Measurements from ENCODE around the gene FCHO1. TPM values are rescaled to one million over a fixed set of nuclear protein-coding genes. Genes with fewer than 3 reads are reported as not detected.
A peak's percentile ranks its signal among the peaks of the same experiment; 100 is the strongest.
"Not testable (repeated sequence)": the region's sequence is repeated elsewhere in the genome, so short reads cannot be mapped to it uniquely, and the experiment has no call there.

Gene FCHO1
- total and polyA plus RNA-seq, 9 donors, result 0.38 to 1.3 (median 0.75) TPM

- Histone ChIP-seq H3K36me3 (ENCODE audit: control insufficient read depth, insufficient read depth, low read length) (no peaks in the 10 kb centered on the region), H3K27me3 (ENCODE audit: control insufficient read depth, insufficient read depth, low read length) (peaks cover 16% of the 10 kb centered on the region), H3K27ac (ENCODE audit: low read length) (no peak overlapping the region), H3K9me3 (replicated peaks; ENCODE audit: control insufficient read depth, low read depth, low read length) (no peaks in the 10 kb centered on the region), H3K4me1 (ENCODE audit: control insufficient read depth, insufficient read depth, low read length) (peaks cover 8% of the 10 kb centered on the region), H3K4me3 (ENCODE audit: low read length) (no peak overlapping the region)
- no peak for DNase-seq
- 2% methylated on average over 32 of the region's 37 CpGs for WGBS (ENCODE audit: insufficient coverage)
These were observed 27.1 kb downstream of the FCHO1 start for GRCh38 chr19:17778251-17778967.

- 13% methylated on average over 25 of the region's 25 CpGs for WGBS (ENCODE audit: insufficient coverage)
- peaks cover 16% of the 10 kb centered on the region for H3K27me3 ChIP-seq (ENCODE audit: control insufficient read depth, insufficient read depth, low read length)
- H3K4me3 ChIP-seq (ENCODE audit: low read length), result no peak overlapping the region
- DNase-seq, result peak; percentile 66
- H3K27ac ChIP-seq (ENCODE audit: low read length), result no peak overlapping the region
- no peaks in the 10 kb centered on the region for H3K9me3 ChIP-seq (replicated peaks; ENCODE audit: control insufficient read depth, low read depth, low read length)
- peaks cover 8% of the 10 kb centered on the region for H3K4me1 ChIP-seq (ENCODE audit: control insufficient read depth, insufficient read depth, low read length)
- H3K36me3 ChIP-seq (ENCODE audit: control insufficient read depth, insufficient read depth, low read length), result no peaks in the 10 kb centered on the region
These were observed 28.0 kb downstream of the FCHO1 start for GRCh38 chr19:17778968-17779929.

GRCh38 chr19:17780781-17781180 is 29.5 kb downstream of the FCHO1 start:
- peaks cover 16% of the 10 kb centered on the region for H3K27me3 ChIP-seq (ENCODE audit: control insufficient read depth, insufficient read depth, low read length)
- H3K27ac ChIP-seq (ENCODE audit: low read length), result no peak overlapping the region
- H3K4me3 ChIP-seq (ENCODE audit: low read length), result no peak overlapping the region
- H3K9me3 ChIP-seq (replicated peaks; ENCODE audit: control insufficient read depth, low read depth, low read length), result no peaks in the 10 kb centered on the region
- H3K4me1 ChIP-seq (ENCODE audit: control insufficient read depth, insufficient read depth, low read length), result peaks cover 8% of the 10 kb centered on the region
- no peaks in the 10 kb centered on the region for H3K36me3 ChIP-seq (ENCODE audit: control insufficient read depth, insufficient read depth, low read length)
- WGBS (ENCODE audit: insufficient coverage), result no CpG with 5 or more reads among the region's 2 CpGs
- no peak for DNase-seq

DNA sequence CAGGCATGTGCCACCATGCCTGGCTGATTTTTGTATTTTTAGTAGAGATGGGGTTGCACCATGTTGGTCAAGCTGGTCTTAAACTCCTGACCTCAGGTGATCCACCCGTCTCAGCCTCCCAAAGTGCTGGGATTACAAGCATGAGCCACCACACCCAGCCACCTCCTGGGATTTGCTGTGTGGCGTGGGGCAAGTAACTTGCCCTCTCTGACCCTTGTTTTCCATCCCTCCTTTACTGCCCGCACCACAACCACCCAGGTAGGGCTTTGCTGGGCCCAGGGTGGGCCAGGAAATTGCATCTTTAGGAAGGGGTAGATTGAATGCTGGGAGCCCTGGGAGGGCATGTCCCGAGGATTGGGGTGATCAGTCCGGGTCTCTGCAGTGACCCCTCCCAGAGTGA is 32.4 kb downstream of the FCHO1 start:
- H3K36me3 ChIP-seq (ENCODE audit: control insufficient read depth, insufficient read depth, low read length); H3K27ac ChIP-seq (ENCODE audit: low read length); DNase-seq; H3K9me3 ChIP-seq (replicated peaks; ENCODE audit: control insufficient read depth, low read depth, low read length); H3K4me3 ChIP-seq (ENCODE audit: low read length); H3K4me1 ChIP-seq (ENCODE audit: control insufficient read depth, insufficient read depth, low read length): not testable (repeated sequence)
- peaks cover 10% of the 10 kb centered on the region for H3K27me3 ChIP-seq (ENCODE audit: control insufficient read depth, insufficient read depth, low read length)
- 81% methylated on average over 4 of the region's 5 CpGs for whole genome bisulfite sequencing (ENCODE audit: insufficient coverage)

DNA sequence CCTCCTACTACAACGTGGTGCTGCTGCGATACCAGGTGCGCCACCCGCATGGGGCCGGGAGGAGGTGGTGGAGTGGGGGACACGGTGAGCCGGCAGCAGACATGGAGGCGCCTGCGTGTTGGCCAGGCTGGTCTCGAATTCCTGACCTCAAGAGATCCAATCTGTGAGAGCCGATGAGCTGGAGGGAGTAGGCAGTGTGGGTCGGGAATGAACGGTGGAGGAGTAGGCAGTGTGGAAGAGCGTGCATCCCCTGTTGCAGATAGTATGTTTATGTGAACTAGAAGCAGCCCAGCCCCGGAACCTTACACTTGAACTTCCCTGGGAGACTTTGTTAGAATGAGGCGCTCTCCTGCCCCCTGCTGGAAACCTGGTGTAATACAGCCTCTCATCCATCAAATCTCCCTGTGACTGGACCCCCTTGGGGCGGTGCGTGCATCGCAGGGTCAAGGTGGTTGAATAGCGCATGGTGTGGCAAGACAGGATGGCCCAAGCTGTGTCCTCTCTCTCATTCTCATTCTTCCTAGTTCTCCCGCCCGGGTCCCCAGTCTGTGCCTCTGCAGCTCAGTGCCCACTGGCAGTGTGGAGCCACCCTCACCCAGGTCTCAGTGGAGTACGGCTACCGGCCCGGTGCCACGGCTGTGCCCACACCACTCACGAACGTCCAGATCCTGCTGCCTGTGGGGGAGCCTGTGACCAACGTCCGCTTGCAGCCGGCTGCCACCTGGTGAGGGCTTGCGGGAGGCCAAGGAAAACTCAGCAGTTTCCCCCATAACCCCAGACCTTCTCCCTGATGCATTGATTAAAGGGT is 33.1 kb downstream of the FCHO1 start:
- no peaks in the 10 kb centered on the region for H3K36me3 ChIP-seq (ENCODE audit: control insufficient read depth, insufficient read depth, low read length)
- H3K9me3 ChIP-seq (replicated peaks; ENCODE audit: control insufficient read depth, low read depth, low read length), result no peaks in the 10 kb centered on the region
- H3K27ac ChIP-seq (ENCODE audit: low read length), result no peak overlapping the region
- no peaks in the 10 kb centered on the region for H3K4me1 ChIP-seq (ENCODE audit: control insufficient read depth, insufficient read depth, low read length)
- peak; percentile 63 for DNase-seq
- 57% methylated on average over 22 of the region's 32 CpGs for WGBS (ENCODE audit: insufficient coverage)
- no peak overlapping the region for H3K4me3 ChIP-seq (ENCODE audit: low read length)
- peaks cover 4% of the 10 kb centered on the region for H3K27me3 ChIP-seq (ENCODE audit: control insufficient read depth, insufficient read depth, low read length)

- no peak for DNase-seq
- Histone ChIP-seq H3K36me3 (ENCODE audit: control insufficient read depth, insufficient read depth, low read length) (no peaks in the 10 kb centered on the region), H3K9me3 (replicated peaks; ENCODE audit: control insufficient read depth, low read depth, low read length) (no peaks in the 10 kb centered on the region), H3K27ac (ENCODE audit: low read length) (no peak overlapping the region), H3K27me3 (ENCODE audit: control insufficient read depth, insufficient read depth, low read length) (no peaks in the 10 kb centered on the region), H3K4me3 (ENCODE audit: low read length) (no peak overlapping the region), H3K4me1 (ENCODE audit: control insufficient read depth, insufficient read depth, low read length) (no peaks in the 10 kb centered on the region)
- WGBS (ENCODE audit: insufficient coverage), result 81% methylated on average over 6 of the region's 14 CpGs
These were observed 36.1 kb downstream of the FCHO1 start for GRCh38 chr19:17787274-17787913.

GRCh38 chr19:17788632-17789031 is 37.4 kb downstream of the FCHO1 start:
- no peaks in the 10 kb centered on the region for H3K9me3 ChIP-seq (replicated peaks; ENCODE audit: control insufficient read depth, low read depth, low read length)
- H3K36me3 ChIP-seq (ENCODE audit: control insufficient read depth, insufficient read depth, low read length), result no peaks in the 10 kb centered on the region
- no CpG with 5 or more reads among the region's 2 CpGs for WGBS (ENCODE audit: insufficient coverage)
- no peak overlapping the region for H3K27ac ChIP-seq (ENCODE audit: low read length)
- no peak for DNase-seq
- no peaks in the 10 kb centered on the region for H3K4me1 ChIP-seq (ENCODE audit: control insufficient read depth, insufficient read depth, low read length)
- H3K27me3 ChIP-seq (ENCODE audit: control insufficient read depth, insufficient read depth, low read length), result peaks cover 5% of the 10 kb centered on the region
- no peak overlapping the region for H3K4me3 ChIP-seq (ENCODE audit: low read length)

DNA sequence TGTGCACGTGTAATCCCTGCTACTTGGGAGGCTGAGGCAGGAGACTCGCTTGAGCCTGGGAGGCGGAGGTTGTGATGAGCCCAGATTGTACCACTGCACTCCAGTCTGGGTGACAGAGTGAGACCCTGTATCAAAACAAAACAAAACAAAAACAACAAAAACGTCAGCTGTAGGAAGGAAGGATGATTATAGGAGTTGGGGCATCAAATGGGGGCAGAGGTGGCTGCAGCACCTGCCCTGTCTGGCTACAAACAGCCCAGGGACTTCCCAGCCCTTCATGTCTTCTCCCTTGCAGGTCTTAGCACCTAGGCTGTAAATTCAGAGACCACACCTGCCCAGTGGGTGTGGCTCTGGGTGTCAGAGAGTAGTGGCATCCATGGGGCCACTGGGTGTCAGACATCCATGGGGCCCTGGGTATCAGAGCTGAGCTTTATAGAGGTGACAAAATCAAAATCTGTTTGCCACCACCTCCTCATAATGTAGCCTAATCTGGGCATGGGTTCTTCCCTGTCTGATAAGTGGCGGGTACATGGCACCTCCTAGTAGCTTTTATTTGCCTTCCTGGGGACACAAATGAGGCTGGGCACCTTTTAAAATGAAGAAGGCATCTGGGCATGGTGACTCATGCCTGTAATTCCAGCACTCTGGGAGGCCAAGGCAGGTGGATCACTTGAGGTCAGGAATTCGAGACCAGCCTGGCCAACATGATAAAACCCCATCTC is 38.9 kb downstream of the FCHO1 start:
- WGBS (ENCODE audit: insufficient coverage), result 70% methylated on average over 1 of the region's 6 CpGs
- Histone ChIP-seq H3K27ac (ENCODE audit: low read length) (no peak overlapping the region), H3K27me3 (ENCODE audit: control insufficient read depth, insufficient read depth, low read length) (peaks cover 21% of the 10 kb centered on the region), H3K4me1 (ENCODE audit: control insufficient read depth, insufficient read depth, low read length) (no peaks in the 10 kb centered on the region), H3K4me3 (ENCODE audit: low read length) (no peak overlapping the region), H3K36me3 (ENCODE audit: control insufficient read depth, insufficient read depth, low read length) (no peaks in the 10 kb centered on the region), H3K9me3 (replicated peaks; ENCODE audit: control insufficient read depth, low read depth, low read length) (no peaks in the 10 kb centered on the region)
- DNase-seq, result no peak

DNA sequence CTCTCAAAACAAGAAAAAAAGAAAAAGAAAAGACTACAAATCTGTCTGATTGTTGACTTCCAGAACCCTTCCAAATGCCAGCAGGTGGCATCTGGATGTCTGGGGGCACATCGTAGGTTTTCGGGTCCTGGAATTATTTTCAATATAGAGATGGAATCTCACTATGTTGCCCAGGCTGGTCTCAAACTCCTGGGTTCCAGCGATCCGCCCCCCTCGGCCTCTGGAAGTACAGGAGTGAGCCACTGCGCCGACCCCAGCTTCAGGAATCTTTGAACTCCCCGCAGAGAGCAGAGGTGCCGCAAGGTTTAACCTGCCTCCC is 43.1 kb downstream of the FCHO1 start:
- Histone ChIP-seq H3K27ac (ENCODE audit: low read length) (no peak overlapping the region), H3K9me3 (replicated peaks; ENCODE audit: control insufficient read depth, low read depth, low read length) (no peaks in the 10 kb centered on the region), H3K36me3 (ENCODE audit: control insufficient read depth, insufficient read depth, low read length) (no peaks in the 10 kb centered on the region), H3K27me3 (ENCODE audit: control insufficient read depth, insufficient read depth, low read length) (peaks cover 42% of the 10 kb centered on the region), H3K4me3 (ENCODE audit: low read length) (no peak overlapping the region), H3K4me1 (ENCODE audit: control insufficient read depth, insufficient read depth, low read length) (no peaks in the 10 kb centered on the region)
- 50% methylated on average over 8 of the region's 9 CpGs for whole genome bisulfite sequencing (ENCODE audit: insufficient coverage)
- DNase-seq, result no peak

All from muscle of leg (tissue), 11 donors.